Heart right ventricle (tissue), 16 donors: ENCODE measurements around the gene C19orf25. TPM values are rescaled to one million over a fixed set of nuclear protein-coding genes. Genes with fewer than 3 reads are reported as not detected.
A peak's percentile ranks its signal among the peaks of the same experiment; 100 is the strongest.

ENCODE experiments used
- ATAC-seq, 8 donors: fragments of 200-7000 bp; cut with Tn5 transposase; one replicate each; pipeline ENCODE4 v1.9.1; 2020; ENCODE audit warnings: mild to moderate bottlenecking in 8 of 8, moderate library complexity in 8 of 8, moderate number of reproducible peaks in 1 of 8
- DNase-seq, 2 donors: peaks; one replicate each; pipeline ENCODE4 v3.0.0-alpha.2; 2020
- H3K27ac ChIP-seq, 10 donors: fragments of 200-600 bp; sonication (generic) in 2 of 10; one replicate each; pipeline versions ENCODE4 v1.5.0 to v1.8.0; 2020 to 2022; ENCODE audit warnings: mild to moderate bottlenecking in 3 of 10
- H3K27me3 ChIP-seq, 7 donors: fragments of 200-600 bp; one replicate each; pipeline ENCODE4 v1.8.0; 2021 to 2022; ENCODE audit warnings: mild to moderate bottlenecking in 2 of 7
- H3K36me3 ChIP-seq, 9 donors: fragments of 200-600 bp; sonication (generic) in 1 of 9; one replicate each; pipeline versions ENCODE4 v1.5.0 to v1.8.0; 2020 to 2022; ENCODE audit warnings: mild to moderate bottlenecking in 2 of 9
- H3K4me1 ChIP-seq, 9 donors: fragments of 200-600 bp; sonication (generic) in 1 of 9; one replicate each; pipeline versions ENCODE4 v1.5.0 to v1.8.0; 2020 to 2022; ENCODE audit warnings: mild to moderate bottlenecking in 4 of 9
- H3K4me3 ChIP-seq, 10 donors: fragments of 200-600 bp; sonication (generic) in 2 of 10; one replicate each; pipeline versions ENCODE4 v1.5.0 to v1.8.0; 2020 to 2022; ENCODE audit warnings: mild to moderate bottlenecking in 7 of 10, moderate library complexity in 2 of 10
- H3K9me3 ChIP-seq, 11 donors: fragments of 200-600 bp in 10 of 11; sonication (generic) in 2 of 11; one replicate each; pipeline versions ENCODE4 v1.5.0 to v1.8.0; 2013 to 2022; ENCODE audit warnings: mild to moderate bottlenecking in 2 of 11, control low read depth in 1 of 11, moderate library complexity in 1 of 11
- CTCF ChIP-seq, 9 donors: fragments of 200-600 bp; sonication (generic) in 2 of 9; IDR thresholded peaks; one replicate each; pipeline versions ENCODE4 v1.5.0 to v1.8.0; 2021 to 2022; ENCODE audit warnings: antibody characterized with exemption in 9 of 9, mild to moderate bottlenecking in 5 of 9, moderate library complexity in 1 of 9
- WGBS, 2 donors: extraction: QIAGEN DNeasy Blood & Tissue Kit; methylation state at CpG; one replicate each; pipeline ENCODE4 v1.1.7; 2013; ENCODE audit warnings: inconsistent platforms in 1 of 2; 5-methylcytosine and 5-hydroxymethylcytosine counted together
- intact Hi-C, 10 donors: fragments of 100-400 bp; cut with DNase I; formaldehyde crosslinking; loops; one replicate each; pipeline versions ENCODE4 v1.11.1 to v1.14.2; 2022
- polyA plus RNA-seq, 2 donors: library from polyadenylated mRNA; stranded (reverse); fragments of 200-250 nt; gene quantifications; one replicate each; pipeline ENCODE4 v1.2.3, GENCODE V29; 2013
- total RNA-seq, 10 donors: library from RNA; stranded (reverse); fragmentation: NEBNext Ultra II Directional in 3 of 10; extraction: Animal tissue kit (Norgen Biotek cat#: 25700) in 3 of 10; gene quantifications; one replicate each; pipeline versions ENCODE4 v1.2.1 to v1.2.4, GENCODE V29; 2021 to 2023
- donor health status: Arrhythmogenic right ventricular cardiomyopathy.
- donor health status: ischemic (EF 13 %, LVEDD 7.1; RV severe dilation, severe dysfunction).
- donor health status: healthy with polysubstance abuse.
- donor health status: DM: no; HTN: yes; CAD: no.
- donor health status: DM: no; HTN: no; CAD: no.
- donor health status: ischemic (EF 25% LVEDD 6.9; RV normal size, moderate dysfunction).
- donor health status: ischemic (EF 25% LVEDD 5.7; RV mildly dilated, moderate dysfunction).
- donor health status: healthy.
- donor health status: DM: yes; HTN: yes; CAD: no.
- donor health status: Ischemic cardiomyopathy.
- donor health status: ischemic (EF 35%, LVEDD 5.7; RV mildly dilated, moderate dysfunction).
- donor health status: nonischemic (EF 11% LVEDD 7.7; RV severe dilation, severe dysfunction).
- donor health status: DM: yes; HTN: yes; CAD: no.
- donor health status: PGD.
- donor health status: ischemic (EF 29% LVEDD 5.4; RV normal size, mild dysfunction).
- donor health status: nonischemic (EF 23%, LVEDD 6.1; RV moderate dilation, normal function).

C19orf25 gene
- total and polyA plus RNA-seq, 12 donors, result 12.7 to 29.8 (median 15.4) TPM

GRCh38 chr19:1467490-1468273 lies 11.3 kb downstream of the C19orf25 start:
- Histone ChIP-seq H3K27me3 (peaks cover 36 to 86% (median 68%) of the 10 kb centered on the region in 7 donors), H3K9me3 (no peaks in the 10 kb centered on the region), H3K27ac (no peak overlapping the region), H3K4me3 (peak overlapping the region in 7 of 10 donors; percentile 0 to 37 (median 35)), H3K4me1 (peaks cover 38 to 71% (median 64%) of the 10 kb centered on the region in 9 donors), H3K36me3 (no peaks in the 10 kb centered on the region)
- intact Hi-C loops, result loop anchor here in 2 of 10 donors (10.0 kb wide), 1 partner anchor 47 kb away; the partner anchor contains the start of gene ADAMTSL5 (in 2 of the 2)
- WGBS, 2 donors, result 2 to 4% methylated on average over 80 to 92 of the region's 92 CpGs
- no peak for TF ChIP-seq CTCF (IDR thresholded peaks at IDR 0.05)
- DNase-seq, result peak in 1 of 2 donors; percentile 14
- ATAC-seq, result no peak

DNA sequence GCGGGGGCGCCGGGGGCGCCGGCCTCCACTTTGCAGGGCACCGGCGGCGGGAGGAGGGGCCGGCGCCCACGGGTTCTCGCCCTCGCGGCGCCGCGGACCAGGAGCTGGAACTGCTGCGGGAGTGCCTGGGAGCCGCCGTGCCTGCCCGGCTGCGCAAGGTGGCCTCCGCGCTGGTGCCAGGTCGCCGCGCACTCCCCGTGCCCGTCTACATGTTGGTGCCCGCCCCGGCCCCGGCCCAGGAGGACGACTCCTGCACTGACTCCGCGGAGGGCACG lies 11.9 kb downstream of the C19orf25 start:
- ATAC-seq (no peak), DNase-seq (no peak)
- intact Hi-C loops, result loop anchor here in 2 of 10 donors (10.0 kb wide), 1 partner anchor 48 kb away; the partner anchor contains the start of gene ADAMTSL5 (in 2 of the 2)
- no peaks in the 10 kb centered on the region for H3K36me3 ChIP-seq
- H3K27me3 ChIP-seq, result peaks cover 36 to 80% (median 63%) of the 10 kb centered on the region in 7 donors
- WGBS, 2 donors, result 7% methylated on average over 30 to 36 of the region's 36 CpGs
- H3K9me3 ChIP-seq, result no peaks in the 10 kb centered on the region
- peaks cover 38 to 66% (median 60%) of the 10 kb centered on the region in 9 donors for H3K4me1 ChIP-seq
- no peak for TF ChIP-seq CTCF (IDR thresholded peaks at IDR 0.05)
- H3K27ac ChIP-seq, result no peak overlapping the region
- H3K4me3 ChIP-seq, result peak overlapping the region in 5 of 10 donors; percentile 11 to 37 (median 36)

- 29 to 38% methylated on average over 70 of the region's 70 CpGs for WGBS, 2 donors
- Histone ChIP-seq H3K9me3 (no peaks in the 10 kb centered on the region), H3K27ac (no peak overlapping the region), H3K4me3 (peak overlapping the region in 3 of 10 donors; percentile 10 to 37 (median 36)), H3K27me3 (peaks cover 36 to 75% (median 58%) of the 10 kb centered on the region in 7 donors), H3K36me3 (no peaks in the 10 kb centered on the region), H3K4me1 (peaks cover 38 to 61% (median 56%) of the 10 kb centered on the region in 9 donors)
- intact Hi-C loops, result loop anchor here in 2 of 10 donors (10.0 kb wide), 1 partner anchor 48 kb away; the partner anchor contains the start of gene ADAMTSL5 (in 2 of the 2)
- TF ChIP-seq CTCF (IDR thresholded peaks at IDR 0.05), result no peak
- no peak for ATAC-seq
- DNase-seq, result peak in 1 of 2 donors; percentile 13
Measured at GRCh38 chr19:1466461-1467214, 12.4 kb downstream of the C19orf25 start.

DNA sequence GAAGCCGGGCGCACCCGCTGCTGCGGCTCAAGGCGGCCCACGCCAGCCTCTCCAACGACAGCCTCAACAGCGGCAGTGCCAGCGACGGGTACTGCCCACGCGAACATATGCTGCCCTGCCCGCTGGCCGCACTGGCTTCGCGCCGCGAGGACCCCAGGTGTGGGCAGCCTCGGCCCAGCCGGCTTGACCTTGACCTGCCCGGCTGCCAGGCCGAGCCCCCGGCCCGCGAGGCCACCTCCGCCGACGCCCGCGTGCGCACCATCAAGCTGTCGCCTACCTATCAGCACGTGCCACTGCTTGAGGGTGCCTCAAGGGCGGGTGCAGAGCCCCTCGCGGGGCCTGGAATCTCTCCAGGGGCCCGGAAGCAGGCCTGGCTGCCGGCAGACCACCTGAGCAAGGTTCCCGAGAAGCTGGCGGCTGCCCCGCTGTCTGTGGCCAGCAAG lies 13.0 kb downstream of the C19orf25 start:
- Histone ChIP-seq H3K36me3 (peaks cover 0 to 3% (median 0%) of the 10 kb centered on the region in 9 donors), H3K27ac (no peak overlapping the region), H3K9me3 (no peaks in the 10 kb centered on the region), H3K4me3 (peak overlapping the region in 2 of 10 donors; percentile 11 to 35), H3K27me3 (peaks cover 34 to 69% (median 52%) of the 10 kb centered on the region in 7 donors), H3K4me1 (peaks cover 33 to 56% (median 51%) of the 10 kb centered on the region in 9 donors)
- ATAC-seq, result no peak
- DNase-seq, result peak in 1 of 2 donors; percentile 13
- 44 to 54% methylated on average over 36 to 41 of the region's 41 CpGs for WGBS, 2 donors
- TF ChIP-seq CTCF (IDR thresholded peaks at IDR 0.05), result peak in 1 of 9 donors; percentile 2
- intact Hi-C loops, result loop anchor here in 2 of 10 donors (10.0 kb wide), 1 partner anchor 49 kb away; the partner anchor contains the start of gene ADAMTSL5 (in 2 of the 2)
